GM12891 (cell line): Measurements from ENCODE around the gene DNAH10.

Source experiments
- DNase-seq: peaks from one replicate; pipeline ENCODE4 v3.0.0; 2011; ENCODE audit warnings: low spot score; ENCODE audit not compliant: insufficient read length
- FAIRE-seq: peaks from 2 replicates; lab custom pipeline; 2011; peaks lifted over from hg19 to GRCh38; lab: Jason Lieb, UNC
- PAX5 ChIP-seq: IDR thresholded peaks from 2 replicates; pipeline ENCODE4 v1.6.1; 2011; ENCODE audit warnings: low read length, moderate library complexity, mild to moderate bottlenecking; ENCODE audit not compliant: insufficient read depth, severe bottlenecking
- POLR2A ChIP-seq: IDR thresholded peaks from 2 replicates; pipeline ENCODE4 v1.6.1; 2011; ENCODE audit warnings: low read depth, low read length, control low read depth
- POLR2AphosphoS5 ChIP-seq: IDR thresholded peaks from 2 replicates; pipeline ENCODE4 v1.6.1; 2011; ENCODE audit warnings: low read depth, low read length, control low read depth
- POU2F2 ChIP-seq: IDR thresholded peaks from 2 replicates; pipeline ENCODE4 v1.6.1; 2011; ENCODE audit warnings: low read depth, mild to moderate bottlenecking, control low read depth, low read length, moderate library complexity
- SPI1 ChIP-seq: IDR thresholded peaks from 2 replicates; pipeline ENCODE4 v1.6.1; 2011; ENCODE audit warnings: low read depth, low read length, control low read depth
- TAF1 ChIP-seq: IDR thresholded peaks from 2 replicates; pipeline ENCODE4 v1.6.1; 2011; ENCODE audit warnings: low read depth, low read length, control low read depth

DNAH10 gene

DNA sequence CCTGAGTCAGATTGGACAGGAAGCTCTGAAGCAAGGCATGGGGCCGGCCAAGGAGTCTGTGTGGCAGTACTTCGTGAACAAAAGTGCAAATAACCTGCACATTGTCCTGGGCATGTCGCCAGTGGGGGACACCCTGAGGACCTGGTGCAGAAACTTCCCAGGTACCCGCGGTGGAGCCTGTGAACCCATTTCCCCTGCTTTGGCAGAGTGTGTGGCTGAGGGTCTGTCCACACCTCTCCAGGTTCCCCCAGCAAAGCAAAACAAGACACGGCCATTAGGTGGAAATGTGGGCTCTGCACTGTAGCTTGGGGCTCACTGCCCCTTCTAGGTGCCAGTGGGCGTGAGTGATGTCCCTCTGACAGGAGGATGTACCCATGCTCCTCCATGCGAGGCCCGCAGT is 131.2 kb downstream of the DNAH10 start:
- TF ChIP-seq POLR2A, result no peak
- no peak for TF ChIP-seq POU2F2
- no peak for TF ChIP-seq PAX5
- TF ChIP-seq SPI1, result no peak
- TF ChIP-seq POLR2AphosphoS5, result no peak
- no peak for TF ChIP-seq TAF1
- no peak for DNase-seq
- FAIRE-seq, result no peak

GRCh38 chr12:123894823-123895345 is 132.8 kb downstream of the DNAH10 start:
- TF ChIP-seq TAF1 (no peak), POU2F2 (no peak), POLR2A (no peak), POLR2AphosphoS5 (no peak), PAX5 (no peak), SPI1 (no peak)
- no peak for DNase-seq
- FAIRE-seq, result no peak

DNA sequence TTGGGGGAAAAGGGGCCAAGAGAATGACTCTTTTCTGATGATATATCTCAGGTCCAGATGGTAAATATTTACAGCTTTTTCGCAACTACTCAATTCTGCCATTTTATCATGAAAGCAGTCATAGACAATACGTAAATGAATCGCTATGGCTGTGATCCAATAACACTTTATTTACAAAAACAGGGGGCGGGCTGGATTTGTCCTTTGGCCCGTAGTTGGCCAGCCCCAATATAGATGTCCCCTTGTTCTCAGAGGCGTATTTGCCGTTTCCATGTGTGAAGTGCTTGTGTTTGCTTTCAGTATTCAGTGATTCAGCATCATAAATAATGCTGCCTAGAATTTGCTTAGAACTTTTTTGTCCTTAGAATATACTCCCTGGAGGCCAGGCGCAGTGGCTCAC is 133.3 kb downstream of the DNAH10 start:
- no peak for DNase-seq
- TF ChIP-seq SPI1, result no peak
- TF ChIP-seq TAF1, result no peak
- TF ChIP-seq POLR2AphosphoS5, result no peak
- TF ChIP-seq PAX5, result no peak
- TF ChIP-seq POLR2A, result no peak
- TF ChIP-seq POU2F2, result no peak
- FAIRE-seq, result no peak

DNA sequence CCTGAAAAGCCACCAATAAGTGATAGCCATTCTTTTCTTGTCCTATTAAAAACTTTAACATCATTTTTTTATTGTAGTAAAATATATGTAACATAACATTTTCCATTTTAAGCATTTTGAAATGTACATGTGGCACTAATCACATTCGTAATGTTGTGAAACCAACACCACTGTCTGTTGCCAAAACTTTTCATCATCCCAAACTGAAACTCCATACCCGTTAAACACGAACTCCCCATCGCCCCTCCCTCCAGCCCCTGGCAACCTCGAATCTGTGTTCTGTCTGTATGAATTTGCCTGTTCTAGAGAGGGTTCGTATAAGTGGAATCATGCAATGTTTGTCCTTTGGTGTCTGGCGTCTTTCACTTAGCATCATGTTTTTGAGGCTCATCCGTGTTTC is 134.7 kb downstream of the DNAH10 start:
- no peak for DNase-seq
- FAIRE-seq, result no peak
- TF ChIP-seq SPI1, result no peak
- no peak for TF ChIP-seq POLR2AphosphoS5
- no peak for TF ChIP-seq PAX5
- TF ChIP-seq TAF1, result no peak

DNA sequence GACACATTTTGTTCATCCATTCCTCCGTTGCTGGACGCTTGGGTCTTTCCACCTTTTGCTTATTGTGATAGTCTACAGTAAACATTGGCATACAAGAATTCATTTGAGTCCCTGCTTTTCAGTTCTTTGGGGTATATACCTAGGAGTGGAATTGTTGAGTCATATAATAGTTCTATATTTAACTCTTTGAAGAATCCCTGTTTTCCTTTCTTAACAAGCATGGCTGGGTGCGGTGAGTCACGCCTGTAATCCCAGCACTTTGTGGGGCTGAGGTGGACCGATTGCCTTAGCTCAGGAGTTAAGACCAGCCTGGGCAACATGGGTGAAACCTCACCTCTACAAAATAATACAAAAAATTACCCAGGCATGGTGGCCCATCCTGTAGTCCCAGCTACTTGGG is 135.1 kb downstream of the DNAH10 start:
- FAIRE-seq (no peak), DNase-seq (no peak)
- no peak for TF ChIP-seq POLR2AphosphoS5
- TF ChIP-seq POU2F2, result no peak
- TF ChIP-seq PAX5, result no peak
- TF ChIP-seq TAF1, result no peak
- TF ChIP-seq POLR2A, result no peak
- TF ChIP-seq SPI1, result no peak

DNA sequence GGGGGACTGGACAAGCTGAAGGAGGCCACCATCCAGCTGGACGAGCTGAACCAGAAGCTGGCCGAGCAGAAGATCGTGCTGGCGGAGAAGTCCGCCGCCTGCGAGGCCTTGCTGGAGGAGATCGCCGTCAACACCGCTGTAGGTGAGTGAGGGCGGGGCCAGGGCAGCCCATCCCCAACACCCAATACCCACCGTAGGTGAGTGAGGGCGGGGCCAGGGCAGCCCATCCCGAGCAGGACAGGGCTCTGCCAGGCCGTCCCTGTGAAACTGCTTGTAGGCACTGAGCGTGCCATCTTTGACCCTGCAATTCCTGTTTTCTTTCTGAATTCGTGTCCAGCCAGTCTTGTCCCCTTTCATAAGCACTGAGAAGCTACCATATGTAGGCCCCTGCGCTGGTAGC is 136.6 kb downstream of the DNAH10 start:
- TF ChIP-seq POU2F2, result no peak
- TF ChIP-seq TAF1, result no peak
- no peak for TF ChIP-seq POLR2A
- TF ChIP-seq POLR2AphosphoS5, result no peak
- no peak for TF ChIP-seq SPI1
- TF ChIP-seq PAX5, result no peak
- DNase-seq, result no peak
- no peak for FAIRE-seq

DNA sequence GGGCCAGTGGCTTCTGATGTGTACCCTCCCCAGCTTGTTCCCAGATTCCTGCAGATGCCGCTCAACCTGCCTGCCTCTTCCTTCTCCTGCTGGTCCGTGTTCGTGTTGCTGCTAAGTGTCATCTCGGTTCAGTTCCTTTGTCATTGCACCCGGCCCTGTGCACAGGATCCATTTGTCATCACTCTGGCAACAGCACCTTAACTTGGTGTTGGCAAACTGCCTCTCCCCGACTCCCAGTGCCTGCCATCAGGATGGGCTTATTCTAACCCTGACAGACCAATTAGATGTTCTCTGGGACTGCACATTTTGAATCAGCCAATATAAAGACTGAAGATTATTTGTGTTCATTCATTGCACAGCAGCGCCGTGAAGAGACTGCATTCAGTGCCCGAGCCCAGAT is 137.3 kb downstream of the DNAH10 start:
- DNase-seq (no peak), FAIRE-seq (no peak)
- no peak for TF ChIP-seq POLR2A
- no peak for TF ChIP-seq POU2F2
- no peak for TF ChIP-seq TAF1
- TF ChIP-seq SPI1, result no peak
- no peak for TF ChIP-seq POLR2AphosphoS5
- TF ChIP-seq PAX5, result no peak

- FAIRE-seq, result peak; percentile 5
- TF ChIP-seq POLR2AphosphoS5, result no peak
- no peak for TF ChIP-seq POLR2A
- no peak for TF ChIP-seq TAF1
- no peak for TF ChIP-seq SPI1
- no peak for TF ChIP-seq POU2F2
- TF ChIP-seq PAX5, result no peak
- no peak for DNase-seq
Measured at GRCh38 chr12:123900871-123901376, 138.8 kb downstream of the DNAH10 start.

DNA sequence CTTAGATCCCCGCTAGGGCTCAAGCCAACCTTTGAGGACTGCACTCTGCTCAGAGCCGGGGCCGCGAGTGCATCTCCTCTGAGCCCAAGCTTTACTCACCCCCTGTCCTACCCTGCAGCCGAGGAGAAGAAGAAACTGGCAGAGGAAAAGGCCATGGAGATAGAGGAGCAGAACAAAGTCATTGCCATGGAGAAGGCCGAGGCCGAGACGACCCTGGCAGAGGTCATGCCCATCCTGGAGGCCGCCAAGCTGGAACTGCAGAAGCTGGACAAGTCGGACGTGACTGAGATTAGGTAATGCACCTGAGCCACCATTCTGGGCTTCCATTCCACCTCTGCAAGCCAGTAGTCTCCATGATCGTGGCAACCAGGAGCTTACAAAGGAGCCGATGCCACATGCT is 140.7 kb downstream of the DNAH10 start:
- TF ChIP-seq POU2F2, result no peak
- TF ChIP-seq SPI1, result no peak
- no peak for TF ChIP-seq PAX5
- no peak for TF ChIP-seq TAF1
- FAIRE-seq, result no peak
- no peak for DNase-seq
